Panc1 (cell line): Measurements from ENCODE around the gene PTPRCAP. TPM values are rescaled to one million over a fixed set of nuclear protein-coding genes. Genes with fewer than 3 reads are reported as not detected.

ENCODE experiments used
- ATAC-seq: fragments of 200-7000 bp; cut with Tn5 transposase; 2 replicates; pipeline ENCODE4 v1.9.1; 2020; ENCODE audit warnings: mild to moderate bottlenecking, moderate library complexity
- BruUV-seq: library from RNA; stranded (reverse); fragments of 400-500 nt; replicated peaks from 2 replicates; lab custom pipeline; 2021; lab: Mats Ljungman, UMichigan
- CTCF ChIA-PET: fragments of 300-600 bp; sonication (Branson Sonifier 250); formaldehyde crosslinking; loops from one replicate; lab custom pipeline; 2022; ENCODE audit warnings: antibody characterized with exemption; lab: Charles Lee
- POLR2A ChIA-PET: fragments of 300-600 bp; sonication (Branson Sonifier 250); formaldehyde crosslinking; loops from one replicate; lab custom pipeline; 2022; ENCODE audit warnings: antibody characterized with exemption; lab: Charles Lee
- DNase-seq: peaks from one replicate; pipeline ENCODE4 v3.0.0-alpha.2; 2010; ENCODE audit warnings: low read depth, low spot score
- H3K27ac ChIP-seq: 2 replicates; pipeline ENCODE4 v1.5.1; 2011; ENCODE audit warnings: mild to moderate bottlenecking, low read length, inconsistent platforms
- H3K27me3 ChIP-seq: fragments of 200-500 bp; sonication (Bioruptor generic); 2 replicates; pipeline ENCODE4 v1.6.0; 2014; ENCODE audit warnings: low read length, inconsistent platforms; ENCODE audit not compliant: control insufficient read depth, insufficient read depth
- H3K36me3 ChIP-seq: fragments of 200-500 bp; sonication (Bioruptor generic); 2 replicates; pipeline ENCODE4 v1.5.1; 2014; ENCODE audit warnings: inconsistent platforms, mild to moderate bottlenecking, low read length, moderate library complexity; ENCODE audit not compliant: control insufficient read depth, insufficient read depth
- H3K4me1 ChIP-seq: 2 replicates; pipeline ENCODE4 v1.5.1; 2011; ENCODE audit warnings: inconsistent platforms, mild to moderate bottlenecking, low read length, moderate library complexity; ENCODE audit not compliant: control insufficient read depth, insufficient read depth
- H3K4me3 ChIP-seq, 2 experiments: 2 replicates each; pipeline ENCODE4 v1.5.1; 2011 to 2012; ENCODE audit warnings: low read depth in 2 of 2, low read length in 2 of 2, mild to moderate bottlenecking in 2 of 2, inconsistent platforms in 1 of 2, moderate library complexity in 1 of 2
- H3K9me3 ChIP-seq: fragments of 200-500 bp; sonication (Bioruptor generic); 2 replicates; pipeline ENCODE4 v1.5.1; 2014; ENCODE audit warnings: low read depth, mild to moderate bottlenecking, inconsistent platforms, low read length, moderate library complexity; ENCODE audit not compliant: control insufficient read depth, insufficient read depth
- POLR2AphosphoS5 ChIP-seq: IDR thresholded peaks from 2 replicates; pipeline ENCODE4 v1.6.1; 2012; ENCODE audit warnings: mild to moderate bottlenecking, low read depth, low read length, moderate library complexity
- SIN3A ChIP-seq: IDR thresholded peaks from 2 replicates; pipeline ENCODE4 v1.6.1; 2012; ENCODE audit warnings: low read depth, mild to moderate bottlenecking, low read length, moderate library complexity, borderline replicate concordance; ENCODE audit not compliant: insufficient read depth
- TCF7L2 ChIP-seq: IDR thresholded peaks from 2 replicates; pipeline ENCODE4 v1.6.1; 2011; ENCODE audit warnings: mild to moderate bottlenecking, low read depth, low read length, inconsistent platforms
- in situ Hi-C: cut with HindIII; loops from 2 replicates; pipeline ENCODE4 v1.10.0; 2016; ENCODE audit warnings: low sequenced_read_pairs, low pct_unique_long_range_greater_than_20kb
- intact Hi-C: fragments of 100-400 bp; cut with micrococcal nuclease; formaldehyde crosslinking; loops from one replicate; pipeline ENCODE4 v1.10.0; 2022; ENCODE audit not compliant: unreplicated experiment
- total RNA-seq: library from RNA; stranded (reverse); gene quantifications from one replicate; pipeline ENCODE4 v1.2.1, GENCODE V29; 2021; ENCODE audit not compliant: unreplicated experiment
- TF ChIP-seq, protein P1 (sequence below): fragments of 450-650 bp; IDR thresholded peaks from 2 replicates; pipeline ENCODE4 v1.5.1; 2017; ENCODE audit warnings: mild to moderate bottlenecking
- TF ChIP-seq, protein P2 (sequence below), 2 experiments: IDR thresholded peaks; 2 replicates each; pipeline ENCODE4 v1.6.1; 2011 to 2012; ENCODE audit warnings: low read depth in 2 of 2, control low read depth in 1 of 2, low read length in 1 of 2, mild to moderate bottlenecking in 1 of 2, moderate library complexity in 1 of 2; ENCODE audit not compliant: insufficient read depth in 1 of 2

Gene PTPRCAP
- total RNA-seq, 1 experiment from 2014 or later: 0.82 TPM

GRCh38 chr11:67429722-67430121, 7.8 kb downstream of the PTPRCAP start:
- ChIA-PET POLR2A (no interaction called here), CTCF (interaction anchor here (0.6 kb wide), 1 partner anchor 59 kb away, joined by 3 read pairs; no protein-coding TSS in a partner anchor)
- BruUV-seq: TSS peak; percentile 84
- DNase-seq: no peak
- TF ChIP-seq SIN3A (no peak), POLR2AphosphoS5 (no peak), TCF7L2 (no peak)
- TF ChIP-seq, protein P1, sequence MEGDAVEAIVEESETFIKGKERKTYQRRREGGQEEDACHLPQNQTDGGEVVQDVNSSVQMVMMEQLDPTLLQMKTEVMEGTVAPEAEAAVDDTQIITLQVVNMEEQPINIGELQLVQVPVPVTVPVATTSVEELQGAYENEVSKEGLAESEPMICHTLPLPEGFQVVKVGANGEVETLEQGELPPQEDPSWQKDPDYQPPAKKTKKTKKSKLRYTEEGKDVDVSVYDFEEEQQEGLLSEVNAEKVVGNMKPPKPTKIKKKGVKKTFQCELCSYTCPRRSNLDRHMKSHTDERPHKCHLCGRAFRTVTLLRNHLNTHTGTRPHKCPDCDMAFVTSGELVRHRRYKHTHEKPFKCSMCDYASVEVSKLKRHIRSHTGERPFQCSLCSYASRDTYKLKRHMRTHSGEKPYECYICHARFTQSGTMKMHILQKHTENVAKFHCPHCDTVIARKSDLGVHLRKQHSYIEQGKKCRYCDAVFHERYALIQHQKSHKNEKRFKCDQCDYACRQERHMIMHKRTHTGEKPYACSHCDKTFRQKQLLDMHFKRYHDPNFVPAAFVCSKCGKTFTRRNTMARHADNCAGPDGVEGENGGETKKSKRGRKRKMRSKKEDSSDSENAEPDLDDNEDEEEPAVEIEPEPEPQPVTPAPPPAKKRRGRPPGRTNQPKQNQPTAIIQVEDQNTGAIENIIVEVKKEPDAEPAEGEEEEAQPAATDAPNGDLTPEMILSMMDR: no peak
- TF ChIP-seq, protein P2, sequence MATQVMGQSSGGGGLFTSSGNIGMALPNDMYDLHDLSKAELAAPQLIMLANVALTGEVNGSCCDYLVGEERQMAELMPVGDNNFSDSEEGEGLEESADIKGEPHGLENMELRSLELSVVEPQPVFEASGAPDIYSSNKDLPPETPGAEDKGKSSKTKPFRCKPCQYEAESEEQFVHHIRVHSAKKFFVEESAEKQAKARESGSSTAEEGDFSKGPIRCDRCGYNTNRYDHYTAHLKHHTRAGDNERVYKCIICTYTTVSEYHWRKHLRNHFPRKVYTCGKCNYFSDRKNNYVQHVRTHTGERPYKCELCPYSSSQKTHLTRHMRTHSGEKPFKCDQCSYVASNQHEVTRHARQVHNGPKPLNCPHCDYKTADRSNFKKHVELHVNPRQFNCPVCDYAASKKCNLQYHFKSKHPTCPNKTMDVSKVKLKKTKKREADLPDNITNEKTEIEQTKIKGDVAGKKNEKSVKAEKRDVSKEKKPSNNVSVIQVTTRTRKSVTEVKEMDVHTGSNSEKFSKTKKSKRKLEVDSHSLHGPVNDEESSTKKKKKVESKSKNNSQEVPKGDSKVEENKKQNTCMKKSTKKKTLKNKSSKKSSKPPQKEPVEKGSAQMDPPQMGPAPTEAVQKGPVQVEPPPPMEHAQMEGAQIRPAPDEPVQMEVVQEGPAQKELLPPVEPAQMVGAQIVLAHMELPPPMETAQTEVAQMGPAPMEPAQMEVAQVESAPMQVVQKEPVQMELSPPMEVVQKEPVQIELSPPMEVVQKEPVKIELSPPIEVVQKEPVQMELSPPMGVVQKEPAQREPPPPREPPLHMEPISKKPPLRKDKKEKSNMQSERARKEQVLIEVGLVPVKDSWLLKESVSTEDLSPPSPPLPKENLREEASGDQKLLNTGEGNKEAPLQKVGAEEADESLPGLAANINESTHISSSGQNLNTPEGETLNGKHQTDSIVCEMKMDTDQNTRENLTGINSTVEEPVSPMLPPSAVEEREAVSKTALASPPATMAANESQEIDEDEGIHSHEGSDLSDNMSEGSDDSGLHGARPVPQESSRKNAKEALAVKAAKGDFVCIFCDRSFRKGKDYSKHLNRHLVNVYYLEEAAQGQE (IDR thresholded peaks at IDR 0.05; ENCODE audit: insufficient read depth in 1 of 2, low read depth in 2 of 2, low read length in 1 of 2): no peak
- in situ Hi-C loops: no loop called here
- no peak for ATAC-seq
- Histone ChIP-seq H3K36me3 (no peaks in the 10 kb centered on the region; the same call in 1 of the 2 replicates), H3K9me3 (no peaks in the 10 kb centered on the region), H3K27me3 (no peaks in the 10 kb centered on the region), H3K4me1 (peaks cover 14% of the 10 kb centered on the region), H3K27ac (no peak overlapping the region), H3K4me3 (no peak overlapping the region)
- intact Hi-C loops: no loop called here

- H3K27me3 ChIP-seq: no peaks in the 10 kb centered on the region
- ChIA-PET CTCF (interaction anchor here (0.6 kb wide), 1 partner anchor 58 kb away, joined by 3 read pairs; no protein-coding TSS in a partner anchor), POLR2A (no interaction called here)
- ATAC-seq (no peak), DNase-seq (no peak)
- no peaks in the 10 kb centered on the region; the same call in 1 of the 2 replicates for H3K36me3 ChIP-seq
- H3K4me1 ChIP-seq: peaks cover 14% of the 10 kb centered on the region
- intact Hi-C loops: no loop called here
- H3K9me3 ChIP-seq: no peaks in the 10 kb centered on the region
- H3K4me3 ChIP-seq: peak overlapping the region; percentile 63 to 95
- peak overlapping the region; percentile 85 for H3K27ac ChIP-seq
- TF ChIP-seq TCF7L2 (no peak), POLR2AphosphoS5 (no peak), SIN3A (no peak)
- TF ChIP-seq, protein P1: no peak
- TF ChIP-seq, protein P2 (IDR thresholded peaks at IDR 0.05; ENCODE audit: insufficient read depth in 1 of 2, low read depth in 2 of 2, low read length in 1 of 2): no peak
- in situ Hi-C loops: no loop called here
- no TSS peak for BruUV-seq
Measured at GRCh38 chr11:67429038-67429668, 8.3 kb downstream of the PTPRCAP start.
